ENCODE data around the gene PRAMEF8.
"Not testable (repeated sequence)": the region's sequence is repeated elsewhere in the genome, so short reads cannot be mapped to it uniquely, and the experiment has no call there.

GRCh38 chr1:13237572-13237971 lies 47.4 kb downstream of the PRAMEF8 start:
- not testable (repeated sequence) for TF ChIP-seq CTCF (IDR thresholded peaks at IDR 0.05; ENCODE audit: poor library complexity); EZH2 (IDR thresholded peaks at IDR 0.05; ENCODE audit: borderline replicate concordance); EZH2phosphoT487 (IDR thresholded peaks at IDR 0.05; ENCODE audit: low read depth, severe bottlenecking, unreplicated experiment)

Data from hepatocyte (in vitro differentiated cells).